GM18951 (cell line): ENCODE measurements around the gene PRCD.

Experiments
- POLR2A ChIP-seq: IDR thresholded peaks from 4 replicates; pipeline ENCODE4 v1.6.1; 2011; ENCODE audit warnings: mild to moderate bottlenecking; ENCODE audit not compliant: insufficient read length, insufficient read depth; ENCODE audit errors: extremely low read depth
- in situ Hi-C: fragments of 300-500 bp; cut with MboI; formaldehyde crosslinking; loops from one replicate; pipeline ENCODE4 v1.12.0; 2022; ENCODE audit warnings: low sequenced_read_pairs, mixed read lengths, inconsistent platforms; ENCODE audit not compliant: unreplicated experiment

The PRCD gene

DNA sequence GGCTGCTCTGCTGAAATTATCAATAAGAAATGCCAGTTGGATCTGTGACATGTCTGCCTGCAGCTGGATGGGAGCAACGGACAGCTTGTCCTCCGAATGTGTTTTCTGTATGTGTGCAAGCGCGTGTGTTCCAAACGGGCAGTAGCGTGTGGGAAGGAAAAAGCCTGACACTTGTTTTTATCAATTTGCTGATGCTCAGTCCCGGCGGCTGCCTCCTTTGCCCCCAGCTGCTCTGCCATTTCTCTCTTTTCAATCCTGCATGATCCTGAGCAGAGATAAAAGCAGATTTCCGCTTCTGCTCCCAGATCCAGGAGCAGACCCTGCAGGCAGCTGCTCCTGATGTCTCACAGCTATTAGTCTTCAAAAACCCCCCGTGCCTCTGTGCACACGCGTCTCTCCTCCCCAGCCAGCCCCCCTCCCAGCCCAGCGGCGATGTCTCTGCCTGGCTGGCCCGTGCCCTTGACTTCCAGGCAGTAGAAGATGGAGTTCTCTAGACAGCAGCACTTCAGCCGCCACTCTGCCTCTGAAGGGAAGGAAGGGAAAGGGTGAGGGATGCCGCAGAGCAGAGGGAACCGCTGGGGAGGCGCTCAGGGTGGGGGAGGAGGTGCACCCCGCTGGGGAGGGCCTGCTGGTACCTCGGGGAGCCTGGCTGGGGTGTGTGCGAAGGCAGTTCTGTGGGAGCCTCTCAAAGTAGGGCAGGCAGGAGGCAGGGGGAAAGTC lies 4.1 kb downstream of the PRCD start:
- TF ChIP-seq POLR2A, result no peak
- in situ Hi-C loops, result no loop called here

DNA sequence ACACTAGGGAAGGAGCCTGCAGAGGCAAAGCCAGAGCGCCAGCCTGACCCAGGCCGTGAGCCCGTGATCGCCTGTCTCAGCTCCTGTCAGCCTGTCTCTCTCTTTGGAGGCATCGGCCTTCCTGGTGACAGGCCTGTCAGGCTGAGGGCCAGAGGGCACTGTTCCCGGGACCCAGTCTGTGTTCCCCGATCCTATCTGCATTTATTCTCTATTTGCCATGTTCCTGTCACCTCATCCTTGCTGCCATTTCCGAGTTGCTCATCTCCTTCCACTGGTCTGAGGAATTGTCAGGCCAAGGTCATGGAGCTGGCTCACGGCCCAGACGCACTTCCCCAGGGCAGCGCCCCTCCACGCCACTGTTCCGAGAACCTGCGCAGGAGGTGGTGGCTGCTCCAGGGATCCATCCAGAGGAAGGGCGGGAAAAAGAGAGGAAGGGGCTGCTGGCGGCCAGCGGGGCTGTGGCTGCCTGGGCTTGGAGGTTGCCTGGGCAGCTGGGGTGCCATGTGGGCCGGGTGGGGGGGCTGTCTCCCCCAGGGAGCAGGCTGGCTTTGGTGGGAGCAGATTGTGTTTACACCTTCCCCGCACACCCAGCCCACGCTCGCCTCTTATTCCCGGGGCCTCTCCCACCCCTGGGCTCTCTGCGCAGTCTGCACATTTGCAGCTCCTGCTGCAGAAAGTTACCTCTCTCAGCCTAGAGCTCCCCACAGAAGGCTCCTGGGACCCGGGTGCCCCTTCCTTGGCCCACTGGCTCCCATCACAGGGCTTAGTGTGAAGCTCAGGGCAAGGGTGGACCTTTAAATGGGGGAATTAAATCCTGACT lies 4.9 kb downstream of the PRCD start:
- TF ChIP-seq POLR2A, result no peak
- in situ Hi-C loops, result no loop called here

DNA sequence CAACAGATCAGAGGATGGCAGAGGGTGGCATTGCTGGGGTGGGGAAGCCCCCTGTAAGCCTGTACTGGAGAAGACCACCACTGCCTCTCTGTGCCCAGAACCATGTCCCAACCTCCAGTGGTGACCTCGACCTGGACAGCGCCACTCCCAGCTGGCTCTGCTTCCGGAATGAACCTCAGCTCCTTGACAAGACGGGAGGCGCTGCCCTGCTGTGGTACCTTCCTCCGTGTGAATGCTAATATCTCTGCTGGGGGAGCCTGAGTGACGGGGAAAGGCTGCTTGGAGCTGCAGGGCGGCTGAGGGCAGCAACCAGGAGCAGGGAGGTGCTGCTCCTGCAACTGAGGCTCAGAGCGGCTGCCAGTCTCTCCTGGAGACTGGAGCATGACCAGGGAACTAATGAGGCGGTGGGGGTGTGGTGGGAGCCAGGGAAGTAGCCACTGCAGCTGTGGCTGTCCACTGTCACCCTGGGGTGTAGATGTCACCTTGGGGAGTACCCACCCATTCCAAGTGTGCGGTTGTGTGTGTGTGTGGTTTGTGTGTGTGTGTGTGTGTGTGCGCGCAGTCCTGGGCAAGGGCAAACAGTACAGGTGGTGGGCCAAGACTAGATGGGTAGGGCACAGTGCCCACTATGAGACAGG lies 6.2 kb downstream of the PRCD start:
- no peak for TF ChIP-seq POLR2A
- in situ Hi-C loops, result no loop called here

DNA sequence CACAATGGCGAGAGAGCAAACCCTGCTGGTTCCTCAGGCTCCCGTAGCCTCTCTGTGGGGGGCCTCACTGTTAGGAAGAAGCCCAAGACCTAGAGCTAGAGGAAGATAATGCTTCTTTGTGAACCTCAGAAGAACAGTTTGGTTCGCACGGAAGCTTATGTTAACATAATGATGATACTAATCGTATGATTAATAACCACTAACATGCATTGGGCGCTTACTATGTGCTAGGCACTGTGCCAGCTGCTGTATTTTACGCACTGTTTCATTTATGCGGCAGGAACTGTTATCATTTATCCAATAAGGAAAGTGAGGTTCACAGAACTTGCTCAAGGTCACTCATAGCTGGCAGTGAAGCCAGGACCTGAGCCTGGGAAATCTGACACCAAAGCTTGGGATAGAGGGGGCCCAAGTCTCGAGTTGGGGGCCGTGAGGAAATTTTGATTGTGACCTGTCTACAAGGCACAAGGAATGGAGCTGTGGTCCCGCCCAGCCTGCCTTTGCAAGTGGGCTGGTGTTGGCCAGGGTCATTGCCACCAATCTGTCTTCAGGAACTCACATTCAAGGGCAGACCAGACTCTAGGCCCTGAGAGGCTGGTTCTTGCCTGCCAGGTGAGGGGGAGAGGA lies 6.8 kb downstream of the PRCD start:
- no peak for TF ChIP-seq POLR2A
- in situ Hi-C loops, result no loop called here

DNA sequence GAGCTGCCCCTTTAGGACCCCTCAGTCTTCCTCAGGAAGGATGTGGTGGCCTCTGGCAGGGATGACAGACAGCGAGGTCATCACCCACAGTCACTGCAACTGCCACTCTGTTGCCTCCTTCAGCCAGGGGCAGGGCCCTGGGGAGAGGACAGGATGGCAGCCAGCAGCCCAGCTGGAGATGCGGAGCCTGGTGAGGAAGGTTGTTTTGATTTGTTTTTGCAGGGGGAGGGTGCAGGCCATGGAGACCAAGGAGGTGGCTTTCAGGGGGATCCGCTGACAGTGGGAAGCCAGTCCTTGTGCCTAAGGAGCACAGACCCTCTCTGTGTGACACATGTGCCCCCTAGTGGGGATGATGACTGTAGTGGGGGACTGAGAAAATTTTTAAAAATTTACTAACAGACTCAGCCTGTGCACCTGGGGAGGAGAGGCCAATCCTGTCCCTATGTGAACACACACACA lies 7.4 kb downstream of the PRCD start:
- in situ Hi-C loops, result no loop called here
- no peak for TF ChIP-seq POLR2A

DNA sequence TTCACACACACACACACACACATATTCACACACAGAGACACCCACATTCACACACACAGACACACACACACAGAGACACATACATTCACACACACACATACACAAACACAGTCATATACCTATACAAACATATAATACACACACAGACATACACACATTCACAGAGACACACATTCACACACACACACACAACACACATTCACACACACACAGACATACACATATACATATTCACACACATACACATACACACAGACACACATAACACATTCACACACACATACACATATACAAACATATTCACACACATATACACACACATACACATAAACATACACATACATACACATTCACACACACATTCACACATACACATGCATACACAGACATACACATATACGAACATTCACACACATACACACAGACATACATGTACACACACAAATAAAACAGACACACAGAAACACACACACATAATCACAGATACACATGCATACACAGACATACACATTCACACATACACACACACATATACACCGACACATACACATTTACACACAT lies 7.9 kb downstream of the PRCD start:
- TF ChIP-seq POLR2A, result no peak
- in situ Hi-C loops, result no loop called here

DNA sequence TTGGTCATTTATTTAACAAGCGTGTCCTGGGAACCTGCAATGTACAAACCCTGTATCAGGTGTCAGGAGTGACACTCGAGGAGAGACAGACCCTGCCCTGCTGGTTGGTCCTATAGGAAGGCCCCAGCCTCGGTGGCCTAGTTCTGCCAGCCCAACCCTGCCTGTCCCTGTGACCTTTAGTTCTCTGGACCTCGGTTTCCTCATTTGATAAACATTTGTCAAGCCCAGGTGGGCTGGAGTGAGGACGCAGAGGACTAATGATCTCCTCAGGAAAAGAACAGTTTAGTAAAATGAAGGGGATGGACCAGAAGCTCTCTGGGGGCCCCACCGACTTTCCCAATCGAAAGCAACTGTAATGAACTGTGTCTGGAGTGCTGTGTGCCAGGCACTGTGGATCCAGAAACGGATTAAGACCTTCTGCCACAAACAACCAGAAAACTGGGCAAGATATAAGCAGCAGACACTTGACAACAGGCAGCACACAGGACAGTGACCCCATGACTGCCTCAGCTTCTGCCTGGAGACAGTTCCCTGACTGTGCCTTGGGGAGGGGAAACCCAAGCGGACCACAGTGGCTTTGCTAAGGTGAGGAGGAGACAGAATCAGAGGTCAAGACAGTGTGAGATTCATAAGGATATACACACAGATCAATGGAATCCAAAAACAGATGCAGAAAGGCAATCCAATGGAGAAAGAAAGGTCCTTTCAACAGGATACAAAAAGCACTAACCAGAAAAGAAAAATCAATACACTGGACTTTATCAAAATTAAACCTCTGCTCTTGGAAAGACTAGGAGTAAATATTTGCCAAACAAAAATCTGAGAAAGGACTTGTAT lies 8.8 kb downstream of the PRCD start:
- in situ Hi-C loops, result no loop called here
- TF ChIP-seq POLR2A, result no peak

DNA sequence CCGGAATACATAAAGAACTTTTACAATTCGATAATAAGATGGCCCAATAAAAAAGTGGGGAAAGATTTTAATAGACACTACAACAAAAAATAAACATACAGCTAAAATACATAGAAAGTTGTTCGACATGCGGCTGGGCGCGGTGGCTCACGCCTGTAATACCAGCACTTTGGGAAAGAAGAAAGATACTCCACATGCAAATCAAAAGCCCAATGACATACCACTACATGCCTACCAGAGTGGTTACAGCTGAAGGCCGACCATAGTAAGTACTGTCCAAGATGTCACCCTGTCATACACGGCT lies 9.3 kb downstream of the PRCD start:
- in situ Hi-C loops, result no loop called here
- no peak for TF ChIP-seq POLR2A

DNA sequence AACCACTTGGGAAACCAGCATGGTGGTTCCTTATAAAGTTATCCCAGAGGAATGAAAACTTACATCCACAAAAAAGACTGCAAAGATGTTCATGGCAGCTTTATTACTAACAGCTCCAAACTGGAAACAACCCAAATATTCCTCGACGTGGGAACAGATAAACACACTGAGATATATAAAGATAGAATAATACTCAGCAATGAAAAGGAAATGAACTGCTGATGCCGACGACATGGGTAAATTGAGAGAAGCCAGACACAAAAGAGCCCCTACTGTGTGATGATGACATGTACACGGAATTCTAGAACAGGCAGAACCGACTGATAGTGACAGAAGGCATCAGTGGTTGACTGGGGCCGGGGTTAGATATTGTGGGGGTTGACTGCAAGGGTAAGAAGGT lies 9.7 kb downstream of the PRCD start:
- in situ Hi-C loops, result no loop called here
- TF ChIP-seq POLR2A, result no peak

DNA sequence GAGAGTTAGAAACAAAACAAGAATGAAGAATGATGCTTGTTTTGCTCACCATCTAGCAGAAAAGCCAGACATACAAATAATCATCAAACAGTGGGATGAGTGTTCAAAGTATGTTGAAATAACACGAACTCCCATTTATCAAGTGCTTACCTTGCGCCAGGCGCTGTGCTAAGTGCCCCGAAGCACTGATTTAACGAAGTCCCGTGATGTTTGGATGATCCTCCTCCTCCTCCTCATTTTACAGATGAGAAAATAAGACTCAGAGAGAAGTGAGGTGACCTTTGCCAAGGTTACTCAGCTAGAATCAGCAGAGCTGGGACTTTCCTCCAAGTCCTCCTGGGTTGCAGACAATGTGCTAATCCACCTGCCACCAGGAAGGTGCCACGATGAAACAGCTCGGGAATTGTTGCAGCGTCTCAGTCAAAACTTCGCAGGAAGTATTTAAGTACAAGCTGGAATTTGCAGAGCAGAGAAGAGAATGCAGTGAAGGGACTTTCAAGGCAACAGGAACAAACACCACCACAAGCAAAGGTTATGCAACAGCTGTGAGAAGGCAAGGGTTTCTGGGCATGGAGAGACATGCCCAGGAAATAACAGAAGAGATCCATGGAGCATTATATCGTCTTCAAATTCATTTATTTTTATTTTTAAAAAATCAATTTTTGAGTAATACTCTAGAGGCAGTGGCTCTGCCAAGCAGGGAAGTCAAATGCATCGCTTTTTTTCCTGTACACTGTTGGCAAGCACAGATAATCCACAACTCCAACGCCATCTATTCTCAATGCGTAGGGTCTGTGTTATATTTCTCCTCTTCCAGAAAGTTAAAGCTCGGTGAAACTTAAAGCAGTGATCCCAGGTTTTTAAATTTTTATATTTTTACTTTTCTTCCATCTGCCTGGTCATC lies 11.1 kb downstream of the PRCD start:
- no peak for TF ChIP-seq POLR2A
- in situ Hi-C loops, result no loop called here

DNA sequence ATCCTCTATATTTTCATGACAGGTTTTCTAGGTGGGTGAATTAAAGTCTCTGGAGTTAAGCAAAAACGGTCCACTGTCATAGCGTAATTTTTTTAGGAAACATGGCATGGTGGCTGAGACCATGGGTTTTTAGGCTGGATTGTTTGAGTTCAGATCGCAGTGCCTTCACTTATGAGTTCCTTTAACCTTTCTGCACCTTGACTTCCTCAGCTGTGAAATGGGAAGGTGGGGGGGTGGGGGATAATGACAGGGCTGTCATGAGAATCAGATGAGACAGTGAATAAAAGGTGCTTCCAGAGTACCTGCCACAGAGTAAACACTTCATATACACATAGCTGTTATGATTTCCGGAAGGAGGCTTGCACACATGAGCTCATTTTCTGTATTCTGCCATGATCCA lies 11.8 kb downstream of the PRCD start:
- TF ChIP-seq POLR2A, result no peak
- in situ Hi-C loops, result no loop called here
